HG02571 (cell line): Measurements from ENCODE around the gene CCNL2.
"Not testable (repeated sequence)": the region's sequence is repeated elsewhere in the genome, so short reads cannot be mapped to it uniquely, and the experiment has no call there.

Source experiments
- ATAC-seq: cut with Tn5 transposase; IDR thresholded peaks from one replicate; pipeline ENCODE4 v1.9.1; 2021; ENCODE audit warnings: mild to moderate bottlenecking, moderate library complexity; ENCODE audit not compliant: unreplicated experiment

The CCNL2 gene

GRCh38 chr1:1374589-1374928 is 24.6 kb downstream of the CCNL2 start:
- no peak for ATAC-seq

GRCh38 chr1:1373815-1374588 is 25.1 kb downstream of the CCNL2 start:
- no peak for ATAC-seq

GRCh38 chr1:1373051-1373814 is 25.9 kb downstream of the CCNL2 start:
- no peak for ATAC-seq

- no peak for ATAC-seq
Measured at GRCh38 chr1:1371746-1372711, 27.1 kb downstream of the CCNL2 start.

GRCh38 chr1:1371364-1371745 is 27.8 kb downstream of the CCNL2 start:
- ATAC-seq: no peak

GRCh38 chr1:1370771-1371300 is 28.3 kb downstream of the CCNL2 start:
- no peak for ATAC-seq

- not testable (repeated sequence) for ATAC-seq
Measured at GRCh38 chr1:1370094-1370493, 29.0 kb downstream of the CCNL2 start.

GRCh38 chr1:1367315-1367714 is 31.8 kb downstream of the CCNL2 start:
- no peak for ATAC-seq

- ATAC-seq: no peak
Measured at GRCh38 chr1:1366699-1367066, 32.5 kb downstream of the CCNL2 start.

GRCh38 chr1:1365875-1366698 is 33.0 kb downstream of the CCNL2 start:
- ATAC-seq: no peak

- ATAC-seq: no peak
Measured at GRCh38 chr1:1364266-1364665, 34.9 kb downstream of the CCNL2 start.

GRCh38 chr1:1361982-1362423 is 37.1 kb downstream of the CCNL2 start:
- ATAC-seq: no peak

GRCh38 chr1:1361233-1361981 is 37.7 kb downstream of the CCNL2 start:
- ATAC-seq: no peak

- ATAC-seq: no peak
Measured at GRCh38 chr1:1360506-1361169, 38.5 kb downstream of the CCNL2 start.

GRCh38 chr1:1359664-1360468 is 39.3 kb downstream of the CCNL2 start:
- ATAC-seq: no peak

- no peak for ATAC-seq
Measured at GRCh38 chr1:1359308-1359663, 39.8 kb downstream of the CCNL2 start.

- no peak for ATAC-seq
Measured at GRCh38 chr1:1358433-1359271, 40.5 kb downstream of the CCNL2 start, which contains the start of gene MXRA8. MXRA8 (minus strand) TSS chr1:1358555; CDS start chr1:1358504, 51 bp downstream.
